GM18868 (cell line): ENCODE data around the gene RAB11FIP3.
"Not testable (repeated sequence)": the region's sequence is repeated elsewhere in the genome, so short reads cannot be mapped to it uniquely, and the experiment has no call there.

Experiments used
- ATAC-seq: cut with Tn5 transposase; IDR thresholded peaks from one replicate; pipeline ENCODE4 v1.9.1; 2021; ENCODE audit warnings: mild to moderate bottlenecking, moderate library complexity; ENCODE audit not compliant: unreplicated experiment

RAB11FIP3 gene

GRCh38 chr16:425082-425718 lies at the start of gene RAB11FIP3:
TSS of gene RAB11FIP3 (plus strand) at chr16:425649. CDS start at chr16:426007, 358 bp downstream.
- peak; percentile 94 for ATAC-seq

DNA sequence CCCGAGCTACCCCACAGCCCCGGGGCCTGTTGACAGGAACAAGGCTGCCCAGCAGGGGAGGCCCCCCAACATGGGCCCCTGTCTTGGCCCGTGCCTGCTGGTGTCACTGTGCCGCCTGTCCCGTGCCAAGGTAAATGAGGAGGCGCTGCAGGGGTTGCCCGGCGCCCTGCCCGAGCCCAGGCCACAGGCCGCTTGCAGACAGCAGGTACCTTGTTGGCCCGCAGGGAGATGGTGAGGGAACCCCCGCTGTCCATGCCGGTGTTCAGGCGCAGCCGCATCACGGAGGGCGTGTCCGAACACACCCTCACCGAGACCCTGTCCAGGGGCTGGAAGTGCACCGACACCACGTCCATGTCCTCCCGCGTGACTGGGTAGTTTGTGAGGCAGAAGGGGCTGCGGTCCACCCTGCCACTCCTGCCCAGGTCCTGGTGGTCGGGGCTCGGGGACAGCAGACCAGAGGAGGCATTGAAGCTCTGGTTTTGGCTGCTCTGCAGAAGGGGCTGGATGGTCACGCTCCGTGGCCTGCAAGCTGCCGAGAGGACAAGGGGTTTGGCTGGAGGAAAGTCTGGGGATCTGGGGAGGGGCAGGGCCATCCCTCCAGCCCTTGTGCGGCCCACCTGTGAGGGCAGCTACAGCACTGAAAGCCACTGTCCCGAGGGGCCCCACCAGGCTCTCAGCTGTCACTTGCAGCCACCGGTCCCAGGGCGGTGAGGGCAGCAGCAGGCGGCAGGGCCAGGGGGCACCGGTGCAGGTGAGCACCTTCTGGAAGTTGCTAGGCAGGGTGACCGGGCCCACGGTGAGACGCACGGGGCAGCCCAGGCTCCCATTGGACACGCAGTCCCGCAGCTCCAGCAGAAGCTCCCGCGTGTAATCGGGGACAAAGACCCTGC lies 49.3 kb upstream of the RAB11FIP3 start:
- ATAC-seq, result no peak

DNA sequence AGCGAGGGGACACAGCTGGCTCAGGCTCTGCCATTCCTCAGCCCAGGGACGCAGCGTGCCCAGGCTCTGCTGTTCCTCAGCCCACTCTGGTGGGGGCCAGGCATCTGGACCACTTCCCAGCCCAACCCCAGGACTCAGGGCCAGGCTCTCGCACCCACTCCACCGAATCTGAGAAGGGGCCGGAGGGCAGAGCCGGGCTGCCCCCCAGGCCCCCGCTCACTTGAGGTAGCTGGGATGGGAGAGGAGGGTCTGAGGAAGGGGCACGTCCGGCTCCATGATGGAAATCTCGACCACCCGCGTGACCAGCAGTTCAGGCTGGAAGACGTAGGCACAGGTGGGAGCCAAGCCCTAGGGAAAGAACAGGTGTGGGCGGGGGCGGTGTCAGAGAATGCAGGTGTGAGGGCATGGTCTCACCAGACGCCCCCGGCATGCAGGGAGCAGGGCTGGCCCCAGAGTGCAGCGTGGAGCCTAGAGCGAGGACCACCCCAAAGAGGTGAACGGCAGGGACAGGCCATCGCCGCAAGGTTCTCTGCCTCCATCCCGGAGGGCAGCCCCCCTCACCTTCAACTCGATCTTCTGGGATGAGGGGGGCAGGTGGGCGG lies 48.5 kb upstream of the RAB11FIP3 start:
- ATAC-seq, result no peak

- no peak for ATAC-seq
Measured at GRCh38 chr16:377419-377951, 48.0 kb upstream of the RAB11FIP3 start.

DNA sequence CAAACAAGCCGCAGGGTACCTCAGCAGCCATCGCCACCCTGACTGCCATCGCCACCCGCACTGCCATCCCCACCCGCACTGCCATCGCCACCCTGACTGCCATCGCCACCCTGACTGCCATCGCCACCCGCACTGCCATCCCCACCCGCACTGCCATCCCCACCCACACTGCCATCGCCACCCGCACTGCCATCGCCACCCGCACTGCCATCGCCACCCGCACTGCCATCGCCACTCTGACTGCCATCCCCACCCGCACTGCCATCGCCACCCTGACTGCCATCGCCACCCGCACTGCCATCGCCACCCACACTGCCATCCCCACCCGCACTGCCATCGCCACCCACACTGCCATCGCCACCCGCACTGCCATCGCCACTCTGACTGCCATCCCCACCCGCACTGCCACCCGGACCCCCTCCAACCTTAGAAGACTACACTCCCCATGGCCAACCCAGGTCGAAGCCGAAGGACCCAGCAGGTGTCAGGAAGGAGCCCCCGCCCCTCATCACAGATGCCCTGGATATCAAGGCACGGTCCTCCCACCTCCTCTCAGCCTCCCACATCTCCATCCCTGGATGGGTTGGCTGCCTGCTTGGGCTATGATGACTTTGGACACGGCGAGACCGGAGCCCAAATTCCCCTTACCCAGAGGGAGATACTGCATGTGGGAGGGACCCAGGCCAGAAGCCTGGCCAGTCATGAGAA lies 47.2 kb upstream of the RAB11FIP3 start:
- not testable (repeated sequence) for ATAC-seq

DNA sequence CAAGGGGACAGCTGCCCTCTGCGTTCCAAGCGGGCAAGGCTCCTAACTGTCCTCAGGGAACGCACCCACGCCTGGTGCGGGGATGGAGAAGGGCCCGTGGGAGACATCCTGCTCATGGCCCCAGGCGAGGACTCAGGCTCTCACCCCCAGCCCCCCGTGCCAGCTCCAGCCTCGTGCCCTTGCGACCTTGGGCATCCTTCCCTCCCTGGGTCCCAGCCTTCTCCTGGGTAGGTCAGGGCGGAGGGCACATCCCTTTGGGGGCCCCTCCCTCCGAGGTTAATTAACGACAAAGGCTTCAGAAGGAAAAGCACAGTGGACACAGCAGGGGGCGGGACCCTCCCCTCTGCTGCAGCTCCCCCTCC lies 46.6 kb upstream of the RAB11FIP3 start:
- ATAC-seq, result no peak

GRCh38 chr16:379183-379960 lies 46.1 kb upstream of the RAB11FIP3 start:
- ATAC-seq, result no peak

GRCh38 chr16:379961-380761 lies 45.3 kb upstream of the RAB11FIP3 start:
- no peak for ATAC-seq

GRCh38 chr16:380762-381011 lies 44.8 kb upstream of the RAB11FIP3 start:
- no peak for ATAC-seq

- ATAC-seq, result no peak
Measured at GRCh38 chr16:381012-381788, 44.2 kb upstream of the RAB11FIP3 start.

DNA sequence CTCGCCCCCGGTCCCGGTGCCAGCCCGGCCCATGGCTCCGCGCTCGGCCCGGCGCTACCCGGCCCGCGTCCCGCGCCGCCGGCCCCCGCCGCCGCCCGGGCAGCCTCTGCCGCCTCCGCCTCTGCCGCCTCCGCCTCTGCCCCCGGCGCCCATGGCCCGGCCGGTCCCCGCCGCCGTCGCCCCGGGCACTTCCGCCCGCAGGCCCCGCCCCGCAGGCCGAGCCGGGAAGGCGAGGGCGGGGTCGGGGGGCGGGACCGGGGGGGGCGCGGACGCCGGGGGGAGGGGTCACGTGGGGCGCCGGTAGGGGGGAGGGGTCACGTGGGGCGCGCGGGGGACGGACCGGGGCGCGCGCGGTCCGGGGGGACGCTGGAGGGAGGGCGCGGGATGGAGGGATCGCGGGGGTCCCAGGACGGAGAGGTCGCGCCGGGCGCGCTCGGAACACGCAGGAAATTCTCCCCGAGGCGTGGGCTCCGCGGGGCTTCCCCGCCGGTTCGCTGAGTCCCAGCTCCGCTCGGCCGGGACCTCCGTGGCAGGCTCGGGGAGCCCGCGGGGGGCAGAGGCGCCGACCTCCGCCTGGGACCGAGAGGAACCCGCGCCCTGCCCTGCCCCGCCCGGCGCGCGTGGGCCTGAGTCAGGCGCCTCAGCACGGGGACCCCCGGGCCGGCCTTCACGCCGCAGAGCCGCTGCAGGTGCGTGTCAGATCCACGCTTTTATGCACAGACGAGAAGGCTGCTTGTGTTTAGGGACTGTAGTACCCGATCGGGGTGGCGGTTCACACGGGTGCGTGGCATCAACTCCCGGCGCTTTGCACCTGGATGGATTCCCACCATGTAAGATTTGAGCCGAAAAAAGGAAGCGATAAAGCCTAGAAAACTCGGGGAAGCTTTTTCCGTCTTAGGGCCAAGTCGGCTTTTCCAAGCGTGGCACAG lies 43.4 kb upstream of the RAB11FIP3 start, which contains the start of gene PGAP6:
PGAP6 (minus strand) TSS at position 190 of the 929 bp plus-strand sequence; CDS start at position 33, 157 bp downstream.
- no peak for ATAC-seq

DNA sequence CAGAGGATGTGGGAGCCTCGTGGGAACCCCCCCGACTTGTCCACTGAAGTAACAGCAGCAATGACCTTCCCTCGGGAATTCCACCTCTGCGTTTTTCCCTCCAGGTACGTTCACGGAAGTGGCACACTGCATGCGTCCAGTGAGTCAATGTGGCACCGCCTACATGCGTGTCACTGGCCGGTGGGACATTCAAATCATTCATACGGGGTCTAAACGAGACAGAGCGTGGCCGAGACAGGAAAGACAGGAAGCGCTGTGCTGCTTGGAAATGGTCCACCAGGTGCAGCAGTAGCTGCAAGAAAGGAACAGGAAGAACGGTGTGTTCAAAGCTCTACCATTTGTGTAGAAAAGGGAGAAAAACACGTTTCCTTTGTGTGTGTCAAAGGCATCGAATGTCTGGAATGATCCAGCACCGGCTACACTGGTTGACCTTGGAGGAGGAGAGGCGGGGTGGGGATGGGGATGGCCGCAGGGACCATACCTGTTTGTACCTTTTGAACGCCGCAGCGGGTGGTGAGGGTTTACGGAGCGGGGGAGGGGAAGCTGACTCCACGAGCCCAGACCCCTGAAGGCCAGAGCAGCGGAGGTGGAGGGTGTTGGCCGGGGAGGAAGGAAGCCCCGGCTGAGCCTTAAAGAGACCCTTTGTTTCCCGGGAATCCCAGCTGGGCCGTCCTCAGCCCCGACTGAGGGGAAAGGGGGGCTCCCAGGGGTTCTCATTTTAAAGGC lies 42.0 kb upstream of the RAB11FIP3 start:
- ATAC-seq, result no peak

- no peak for ATAC-seq
Measured at GRCh38 chr16:386641-387156, 38.8 kb upstream of the RAB11FIP3 start.

DNA sequence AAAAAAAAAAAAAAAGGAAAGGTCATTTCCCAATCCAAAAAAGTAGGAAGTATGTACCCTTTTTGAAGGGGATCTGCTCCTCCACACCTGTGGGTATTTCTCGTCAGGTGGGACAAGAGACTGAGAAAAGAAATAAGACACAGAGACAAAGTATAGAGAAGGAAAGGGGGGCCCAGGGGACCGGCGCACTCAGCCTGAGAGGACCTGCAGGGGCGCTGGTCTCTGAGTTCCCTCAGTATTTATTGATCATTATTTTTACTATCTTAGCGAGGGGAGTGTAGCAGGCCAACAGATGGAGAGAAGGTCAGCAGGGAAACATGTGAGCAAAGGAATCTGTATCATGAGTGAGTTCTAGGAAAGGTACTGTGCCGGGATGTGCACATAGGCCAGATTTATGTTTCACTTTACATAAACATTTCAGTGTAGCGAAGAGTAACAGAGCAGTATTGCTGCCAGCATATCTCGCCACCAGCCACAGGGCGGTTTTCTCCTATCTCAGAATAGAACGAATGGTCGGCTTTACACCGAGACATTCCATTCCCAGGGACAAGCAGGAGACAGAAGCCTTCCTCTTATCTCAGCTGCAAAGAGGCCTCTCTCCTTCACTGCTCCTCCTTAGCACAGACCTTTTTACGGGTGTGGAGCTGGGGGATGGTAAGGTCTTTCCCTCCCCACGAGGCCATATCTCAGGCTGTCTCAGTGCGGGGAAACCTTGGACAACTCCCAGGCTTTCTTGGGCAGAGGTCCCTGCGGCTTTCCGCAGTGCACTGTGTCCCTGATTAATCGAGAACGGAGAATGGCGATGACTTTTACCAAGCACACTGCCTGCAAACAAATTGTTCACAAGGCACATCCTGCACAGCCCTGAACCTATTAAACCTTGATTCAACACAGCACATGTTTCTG lies 37.4 kb upstream of the RAB11FIP3 start:
- ATAC-seq, result not testable (repeated sequence)

GRCh38 chr16:389352-389751 lies 36.1 kb upstream of the RAB11FIP3 start:
- no peak for ATAC-seq

DNA sequence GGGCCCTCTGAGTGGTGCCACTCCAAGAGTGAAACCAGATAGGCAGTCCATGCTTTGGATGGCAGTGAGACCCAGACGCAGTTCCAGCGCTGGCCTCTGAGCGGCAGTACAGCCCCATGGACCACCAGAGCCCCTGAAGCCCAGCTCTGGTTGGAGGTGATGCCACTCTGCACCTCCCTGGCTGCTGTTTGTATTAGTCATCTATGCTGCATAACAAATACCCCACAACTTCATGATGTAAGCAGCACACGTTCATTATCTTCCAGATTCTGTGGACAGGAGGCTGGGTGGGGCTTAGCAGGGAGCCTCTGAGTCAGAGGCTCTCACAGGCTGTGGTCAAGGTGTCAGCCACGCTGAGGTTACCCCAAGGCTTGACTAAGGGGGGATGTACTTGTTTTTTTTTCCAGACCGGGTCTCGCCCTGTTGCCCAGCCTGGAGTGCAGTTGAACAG lies 33.5 kb upstream of the RAB11FIP3 start:
- ATAC-seq, result no peak
